HEK293T (cell line): Measurements from ENCODE around the gene ADAMTS7.
"Not testable (repeated sequence)": the region's sequence is repeated elsewhere in the genome, so short reads cannot be mapped to it uniquely, and the experiment has no call there.

ENCODE experiments used
- BHLHE40 ChIP-seq: fragments of 450-650 bp; IDR thresholded peaks from 2 replicates; pipeline ENCODE4 v1.6.1; 2016; ENCODE audit warnings: mild to moderate bottlenecking, moderate library complexity, borderline replicate concordance
- CTBP1 ChIP-seq: fragments of 450-650 bp; IDR thresholded peaks from 2 replicates; pipeline ENCODE4 v1.6.1; 2016; ENCODE audit warnings: borderline replicate concordance
- ELF4 ChIP-seq: fragments of 450-650 bp; IDR thresholded peaks from 2 replicates; pipeline ENCODE4 v1.6.1; 2017; ENCODE audit warnings: antibody characterized with exemption
- FOXA1 ChIP-seq: fragments of 450-650 bp; IDR thresholded peaks from 2 replicates; pipeline ENCODE4 v1.6.1; 2016; ENCODE audit warnings: mild to moderate bottlenecking
- FOXK2 ChIP-seq: fragments of 450-650 bp; IDR thresholded peaks from 2 replicates; pipeline ENCODE4 v1.6.1; 2016; ENCODE audit warnings: mild to moderate bottlenecking
- FOXM1 ChIP-seq: fragments of 450-650 bp; IDR thresholded peaks from 2 replicates; pipeline ENCODE4 v1.6.1; 2017; ENCODE audit warnings: mild to moderate bottlenecking, borderline replicate concordance
- L3MBTL2 ChIP-seq: fragments of 450-650 bp; conservative IDR thresholded peaks from 2 replicates; pipeline ENCODE4 v1.6.1; 2016; ENCODE audit warnings: mild to moderate bottlenecking
- LEF1 ChIP-seq: fragments of 450-650 bp; IDR thresholded peaks from 2 replicates; pipeline ENCODE4 v1.6.1; 2017; ENCODE audit warnings: mild to moderate bottlenecking, borderline replicate concordance
- NFRKB ChIP-seq: fragments of 450-650 bp; IDR thresholded peaks from 2 replicates; pipeline ENCODE4 v1.6.1; 2016; ENCODE audit warnings: mild to moderate bottlenecking, moderate library complexity
- PKNOX1 ChIP-seq: fragments of 450-650 bp; IDR thresholded peaks from 2 replicates; pipeline ENCODE4 v1.6.1; 2016
- SP1 ChIP-seq: fragments of 450-650 bp; IDR thresholded peaks from 2 replicates; pipeline ENCODE4 v1.6.1; 2017
- SUZ12 ChIP-seq: fragments of 450-650 bp; IDR thresholded peaks from 2 replicates; pipeline ENCODE4 v1.6.1; 2016; ENCODE audit warnings: mild to moderate bottlenecking
- TARDBP ChIP-seq: fragments of 450-650 bp; IDR thresholded peaks from 2 replicates; pipeline ENCODE4 v1.6.1; 2016
- ZNF384 ChIP-seq: fragments of 450-650 bp; IDR thresholded peaks from 2 replicates; pipeline ENCODE4 v1.6.1; 2016

GRCh38 chr15:78771020-78771419, 40.2 kb downstream of the ADAMTS7 start:
- not testable (repeated sequence) for TF ChIP-seq ELF4, SP1, FOXK2, SUZ12, FOXM1, CTBP1, L3MBTL2, ZNF384, TARDBP, NFRKB, LEF1, PKNOX1, FOXA1, BHLHE40
